Activated CD4-positive, alpha-beta memory T cell treated with anti-CD3 and anti-CD28 coated beads for 36 hours (primary cell): Measurements from ENCODE around the gene GBGT1. TPM values are rescaled to one million over a fixed set of nuclear protein-coding genes. Genes with fewer than 3 reads are reported as not detected.

Experiments used
- CTCF ChIA-PET: fragments of 350-600 bp; sonication (Branson Sonifier 250); formaldehyde crosslinking; loops from one replicate; lab custom pipeline; 2021; ENCODE audit warnings: antibody characterized with exemption, inconsistent platforms; lab: Charles Lee
- POLR2A ChIA-PET: fragments of 350-600 bp; sonication (Branson Sonifier 250); formaldehyde crosslinking; loops from one replicate; lab custom pipeline; 2021; ENCODE audit warnings: antibody characterized with exemption; lab: Charles Lee
- DNase-seq: peaks from one replicate; pipeline ENCODE4 v3.0.0-alpha.2; 2020
- H3K27ac Mint-ChIP-seq: one replicate; pipeline ENCODE4 v1.8.0; 2021; ENCODE audit warnings: mixed read lengths
- H3K27me3 Mint-ChIP-seq: one replicate; pipeline ENCODE4 v1.8.0; 2021; ENCODE audit warnings: mixed read lengths
- H3K36me3 Mint-ChIP-seq: one replicate; pipeline ENCODE4 v1.8.0; 2021; ENCODE audit warnings: mixed read lengths
- H3K4me1 Mint-ChIP-seq: one replicate; pipeline ENCODE4 v1.8.0; 2021; ENCODE audit warnings: low read depth, mixed read lengths
- H3K4me3 Mint-ChIP-seq: one replicate; pipeline ENCODE4 v1.8.0; 2021; ENCODE audit warnings: mild to moderate bottlenecking, mixed read lengths
- H3K9me3 Mint-ChIP-seq: one replicate; pipeline ENCODE4 v1.8.0; 2021; ENCODE audit warnings: mixed read lengths
- intact Hi-C: fragments of 100-400 bp; cut with micrococcal nuclease; formaldehyde crosslinking; loops from one replicate; pipeline ENCODE4 v1.15.1; 2023
- total RNA-seq, 2 experiments: library from RNA; stranded (reverse); gene quantifications; one replicate each; pipeline ENCODE4 v1.2.3, GENCODE V29; 2021

The GBGT1 gene
- total RNA-seq, 2 experiments from 2014 or later: 3.2 to 3.6 TPM

DNA sequence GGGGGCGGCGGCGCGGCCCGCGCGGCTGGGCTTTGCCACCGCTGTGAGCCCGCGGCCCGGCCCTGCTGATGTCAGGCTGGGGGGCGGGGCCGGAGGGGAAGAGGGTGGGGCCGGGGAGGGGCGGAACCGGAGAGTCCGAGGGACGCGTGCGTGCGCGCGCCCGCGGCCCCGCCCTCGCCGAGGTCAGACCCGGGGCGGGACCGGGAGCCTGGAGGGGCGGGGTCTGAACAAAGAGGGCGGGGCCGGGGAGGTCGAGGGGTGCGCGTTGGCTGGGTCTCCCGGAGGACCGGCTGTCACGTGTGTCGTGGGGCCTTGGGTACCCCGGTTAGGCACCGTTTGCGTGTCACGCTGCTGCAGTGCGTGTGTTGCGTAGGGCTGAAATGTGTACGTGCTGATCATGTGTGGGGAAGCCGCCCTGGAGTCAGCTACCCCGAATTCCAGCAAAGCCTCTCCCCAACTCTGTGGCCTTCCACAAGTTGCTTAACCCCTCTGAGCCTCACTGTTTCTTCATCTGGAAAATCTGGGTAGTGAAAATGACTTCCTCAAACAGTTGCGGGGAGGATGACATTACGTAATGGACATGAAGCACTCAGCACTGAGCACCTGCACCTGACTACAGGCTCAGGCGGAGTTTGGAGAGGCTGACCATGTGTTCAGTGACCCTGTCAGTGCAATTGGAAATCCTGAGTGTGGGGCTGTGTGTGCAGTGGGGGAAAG, 42.4 kb downstream of the GBGT1 start, which contains the start of gene RALGDS:
Gene RALGDS, minus strand, starts transcription at position 43 of the 717 bp plus-strand sequence. CDS start 86 bp downstream, outside the sequence.
- peak; percentile 93 for DNase-seq
- ChIA-PET POLR2A (interaction anchor here (0.8 to 2.2 kb wide), 5 partner anchors 10 to 1044 kb away, joined by 3 to 6 read pairs (median 3); no protein-coding TSS in a partner anchor), CTCF (interaction anchor here (1.1 to 3.0 kb wide), 3 partner anchors 18 to 28 kb away, joined by 4 to 47 read pairs (median 5); no protein-coding TSS in a partner anchor)
- Mint-ChIP-seq H3K4me3 (peak within 1 kb of the TSS; percentile 77), H3K27me3 (no peaks in the 10 kb centered on the region), H3K27ac (peak within 1 kb of the TSS; percentile 85), H3K36me3 (no peaks in the 10 kb centered on the region), H3K4me1 (peaks cover 68% of the 10 kb centered on the region), H3K9me3 (no peaks in the 10 kb centered on the region)
- intact Hi-C loops: loop anchor here (1.0 kb wide), 2 partner anchors 12 to 23 kb away; no protein-coding TSS in a partner anchor

DNA sequence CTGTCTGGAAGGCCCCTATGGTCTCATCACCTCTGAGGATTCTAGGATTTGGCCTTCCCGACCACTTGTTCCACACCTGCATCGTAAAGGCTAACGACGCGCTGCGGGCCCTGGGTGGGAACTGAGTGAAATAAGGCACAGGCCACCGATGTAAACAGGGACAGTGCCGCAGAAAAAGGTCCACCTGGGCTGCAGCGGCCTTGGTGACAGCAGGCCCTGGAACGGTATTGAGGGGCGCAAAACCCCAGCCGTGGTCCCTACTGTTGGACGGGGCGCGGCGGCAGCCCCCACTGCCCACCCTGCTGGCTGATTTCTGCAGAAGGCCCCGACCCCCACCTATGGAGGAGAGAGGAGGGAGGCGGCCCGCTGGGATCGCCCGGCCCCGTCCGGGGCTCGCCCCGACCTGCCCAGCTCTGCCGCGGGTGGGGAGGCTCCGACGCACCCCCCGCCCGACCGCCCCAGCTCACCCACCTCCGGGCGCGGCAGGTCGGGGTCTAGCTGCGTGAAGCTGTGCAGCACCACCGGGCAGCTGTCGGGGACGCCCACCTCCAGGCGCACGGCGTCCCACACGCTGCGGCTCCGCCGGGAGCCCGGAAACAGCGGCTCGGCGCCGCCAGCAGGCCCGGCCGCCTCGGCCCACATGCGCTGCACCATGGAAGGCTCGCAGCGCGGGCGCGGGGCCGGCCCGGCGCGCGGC, 43.1 kb downstream of the GBGT1 start:
- peak overlapping the region; percentile 77 for H3K4me3 Mint-ChIP-seq
- intact Hi-C loops: loop anchor here (1.0 kb wide), 2 partner anchors 13 to 24 kb away; no protein-coding TSS in a partner anchor
- H3K9me3 Mint-ChIP-seq: no peaks in the 10 kb centered on the region
- no peaks in the 10 kb centered on the region for H3K27me3 Mint-ChIP-seq
- H3K4me1 Mint-ChIP-seq: peaks cover 69% of the 10 kb centered on the region
- CTCF ChIA-PET: interaction anchor here (1.1 to 3.0 kb wide), 3 partner anchors 17 to 29 kb away, joined by 4 to 47 read pairs (median 5); no protein-coding TSS in a partner anchor
- POLR2A ChIA-PET: interaction anchor here (0.8 to 2.2 kb wide), 5 partner anchors 10 to 1044 kb away, joined by 3 to 7 read pairs (median 5); no protein-coding TSS in a partner anchor
- no peaks in the 10 kb centered on the region for H3K36me3 Mint-ChIP-seq
- no peak for DNase-seq
- peak overlapping the region; percentile 71 for H3K27ac Mint-ChIP-seq

DNA sequence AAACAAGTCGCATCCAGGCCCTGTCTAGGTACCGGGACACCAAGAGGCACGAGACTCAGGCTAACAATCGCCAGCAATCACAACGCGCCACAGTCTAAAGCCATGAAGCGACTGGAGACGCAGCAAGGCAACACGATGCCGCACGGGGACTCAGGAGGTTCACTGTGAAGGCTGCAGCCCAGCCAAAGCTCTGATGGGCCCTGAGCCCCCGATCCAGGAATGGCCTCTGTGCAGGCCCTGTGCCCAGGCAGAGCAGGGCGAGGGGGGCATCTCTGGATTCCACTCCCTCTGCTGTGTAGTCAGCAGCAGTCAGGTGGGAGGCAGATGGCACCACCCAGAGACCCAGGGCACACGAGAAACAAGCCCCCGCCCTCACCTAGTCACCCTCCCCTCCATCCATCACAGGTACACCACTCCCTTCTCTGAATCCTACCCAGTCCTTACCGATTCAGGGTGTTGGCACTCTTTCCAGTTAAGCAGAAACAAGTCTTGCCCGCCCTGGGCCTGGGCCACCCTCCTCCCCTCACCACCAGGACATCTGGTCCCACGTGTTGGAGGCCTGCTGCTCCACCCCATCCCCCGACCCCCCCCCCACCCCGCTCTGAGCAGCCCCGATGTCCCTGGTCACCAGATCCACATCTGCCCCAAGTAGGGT, 43.7 kb downstream of the GBGT1 start:
- H3K27me3 Mint-ChIP-seq: no peaks in the 10 kb centered on the region
- ChIA-PET CTCF (interaction anchor here (0.8 to 26.8 kb wide), 4 partner anchors 16 to 71 kb away, joined by 3 to 552 read pairs (median 26); no protein-coding TSS in a partner anchor), POLR2A (interaction anchor here (1.1 to 2.2 kb wide), 3 partner anchors 14 to 28 kb away, joined by 5 to 7 read pairs (median 6); no protein-coding TSS in a partner anchor)
- no peak for DNase-seq
- H3K36me3 Mint-ChIP-seq: peaks cover 2% of the 10 kb centered on the region
- intact Hi-C loops: no loop called here
- no peaks in the 10 kb centered on the region for H3K9me3 Mint-ChIP-seq
- peaks cover 70% of the 10 kb centered on the region for H3K4me1 Mint-ChIP-seq
- peak overlapping the region; percentile 77 for H3K4me3 Mint-ChIP-seq
- peak overlapping the region; percentile 23 for H3K27ac Mint-ChIP-seq

DNA sequence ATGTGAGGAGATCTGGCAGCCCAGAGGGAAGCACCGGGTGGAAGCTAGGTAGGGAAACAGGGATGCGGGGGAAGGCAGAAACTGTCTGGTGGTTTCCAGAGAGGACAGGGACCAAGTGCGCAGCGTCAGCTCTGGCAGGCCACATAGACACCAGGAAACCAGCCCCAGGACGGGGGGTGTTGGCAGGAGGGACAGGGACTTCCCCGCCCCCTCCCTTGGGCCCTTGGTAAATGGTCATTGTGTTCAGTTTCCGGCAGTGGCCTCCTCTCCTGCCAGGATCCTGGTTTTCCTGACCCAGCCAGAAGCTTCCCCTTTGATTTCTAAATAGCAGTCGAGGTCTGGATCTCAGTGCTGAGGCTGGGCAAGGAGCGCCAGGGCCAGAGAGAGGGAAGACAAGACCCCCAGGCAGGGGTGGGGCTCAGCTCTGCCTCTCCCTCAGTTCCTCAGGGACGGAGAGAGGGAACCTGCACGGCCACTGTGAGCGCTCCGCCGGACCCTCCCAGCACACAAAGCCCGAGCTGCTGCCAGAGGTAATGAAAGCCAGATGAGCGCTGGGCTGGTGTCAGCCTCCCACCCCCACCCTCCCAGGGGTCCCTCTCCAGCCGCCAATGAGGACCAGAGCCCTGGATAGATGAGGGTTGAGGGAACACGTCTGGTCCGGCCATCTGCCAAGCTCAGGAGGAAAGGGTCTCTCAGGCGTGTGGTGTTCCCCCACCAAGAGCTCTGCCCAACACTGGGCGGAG, 44.4 kb downstream of the GBGT1 start:
- Mint-ChIP-seq H3K27me3 (no peaks in the 10 kb centered on the region), H3K27ac (peak overlapping the region; percentile 23), H3K4me1 (peaks cover 70% of the 10 kb centered on the region), H3K9me3 (no peaks in the 10 kb centered on the region), H3K36me3 (peaks cover 2% of the 10 kb centered on the region), H3K4me3 (peak overlapping the region; percentile 77)
- ChIA-PET POLR2A (interaction anchor here (1.1 to 4.6 kb wide), 4 partner anchors 14 to 30 kb away, joined by 3 to 27 read pairs (median 6); no protein-coding TSS in a partner anchor), CTCF (interaction anchor here (0.8 to 26.8 kb wide), 3 partner anchors 28 to 97 kb away, joined by 3 to 552 read pairs (median 7); no protein-coding TSS in a partner anchor)
- intact Hi-C loops: no loop called here
- DNase-seq: no peak

DNA sequence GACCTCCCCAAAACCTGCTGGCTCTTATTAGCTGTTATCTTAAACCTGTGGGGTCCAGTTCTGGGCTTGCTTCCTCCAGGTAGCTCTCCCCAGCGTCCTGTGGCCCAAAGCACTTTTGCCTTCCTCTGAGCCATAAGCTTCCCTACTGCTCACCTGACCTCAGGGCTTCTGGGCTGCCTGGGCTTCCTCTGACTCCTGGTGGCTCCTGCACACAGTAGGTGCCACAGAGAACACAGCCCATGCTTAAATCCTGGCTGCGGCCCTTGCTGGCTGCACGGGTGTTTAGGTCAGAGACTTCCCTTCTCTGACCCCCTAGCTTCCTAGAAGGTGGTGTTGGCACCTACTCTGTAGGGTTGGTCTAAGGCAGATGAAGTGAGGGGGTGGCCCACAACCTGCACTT, 45.1 kb downstream of the GBGT1 start:
- intact Hi-C loops: no loop called here
- ChIA-PET CTCF (interaction anchor here (0.8 to 26.8 kb wide), 3 partner anchors 16 to 97 kb away, joined by 3 to 552 read pairs (median 7); no protein-coding TSS in a partner anchor), POLR2A (interaction anchor here (1.0 to 4.6 kb wide), 4 partner anchors 15 to 31 kb away, joined by 3 to 27 read pairs (median 4); no protein-coding TSS in a partner anchor)
- Mint-ChIP-seq H3K27me3 (no peaks in the 10 kb centered on the region), H3K4me3 (peak overlapping the region; percentile 13), H3K9me3 (no peaks in the 10 kb centered on the region), H3K27ac (peak overlapping the region; percentile 9), H3K36me3 (peaks cover 2% of the 10 kb centered on the region), H3K4me1 (peaks cover 70% of the 10 kb centered on the region)
- no peak for DNase-seq

DNA sequence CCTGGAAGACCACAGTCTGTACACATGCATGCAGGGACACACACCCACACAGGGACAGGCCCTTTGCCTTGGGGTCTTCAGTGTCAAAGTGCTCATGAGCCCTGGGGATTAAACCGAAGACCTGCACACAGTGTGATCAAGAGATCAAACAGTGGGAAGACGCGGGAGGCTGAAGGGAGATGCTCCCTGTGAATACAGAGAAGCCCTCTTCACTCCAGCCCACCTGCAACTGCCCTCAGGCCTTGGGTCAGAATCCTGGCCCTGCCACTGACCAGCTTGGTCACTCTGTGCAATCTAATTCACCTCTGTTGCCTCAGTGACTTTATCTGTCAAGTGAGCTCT, 45.6 kb downstream of the GBGT1 start:
- Mint-ChIP-seq H3K36me3 (peaks cover 2% of the 10 kb centered on the region), H3K27me3 (no peaks in the 10 kb centered on the region), H3K4me3 (no peak overlapping the region), H3K4me1 (peaks cover 71% of the 10 kb centered on the region), H3K9me3 (no peaks in the 10 kb centered on the region), H3K27ac (peak overlapping the region; percentile 9)
- ChIA-PET POLR2A (interaction anchor here (1.0 to 4.6 kb wide), 3 partner anchors 15 to 31 kb away, joined by 3 to 27 read pairs (median 4); no protein-coding TSS in a partner anchor), CTCF (interaction anchor here (0.8 to 26.8 kb wide), 3 partner anchors 16 to 96 kb away, joined by 3 to 552 read pairs (median 7); no protein-coding TSS in a partner anchor)
- DNase-seq: no peak
- intact Hi-C loops: no loop called here

DNA sequence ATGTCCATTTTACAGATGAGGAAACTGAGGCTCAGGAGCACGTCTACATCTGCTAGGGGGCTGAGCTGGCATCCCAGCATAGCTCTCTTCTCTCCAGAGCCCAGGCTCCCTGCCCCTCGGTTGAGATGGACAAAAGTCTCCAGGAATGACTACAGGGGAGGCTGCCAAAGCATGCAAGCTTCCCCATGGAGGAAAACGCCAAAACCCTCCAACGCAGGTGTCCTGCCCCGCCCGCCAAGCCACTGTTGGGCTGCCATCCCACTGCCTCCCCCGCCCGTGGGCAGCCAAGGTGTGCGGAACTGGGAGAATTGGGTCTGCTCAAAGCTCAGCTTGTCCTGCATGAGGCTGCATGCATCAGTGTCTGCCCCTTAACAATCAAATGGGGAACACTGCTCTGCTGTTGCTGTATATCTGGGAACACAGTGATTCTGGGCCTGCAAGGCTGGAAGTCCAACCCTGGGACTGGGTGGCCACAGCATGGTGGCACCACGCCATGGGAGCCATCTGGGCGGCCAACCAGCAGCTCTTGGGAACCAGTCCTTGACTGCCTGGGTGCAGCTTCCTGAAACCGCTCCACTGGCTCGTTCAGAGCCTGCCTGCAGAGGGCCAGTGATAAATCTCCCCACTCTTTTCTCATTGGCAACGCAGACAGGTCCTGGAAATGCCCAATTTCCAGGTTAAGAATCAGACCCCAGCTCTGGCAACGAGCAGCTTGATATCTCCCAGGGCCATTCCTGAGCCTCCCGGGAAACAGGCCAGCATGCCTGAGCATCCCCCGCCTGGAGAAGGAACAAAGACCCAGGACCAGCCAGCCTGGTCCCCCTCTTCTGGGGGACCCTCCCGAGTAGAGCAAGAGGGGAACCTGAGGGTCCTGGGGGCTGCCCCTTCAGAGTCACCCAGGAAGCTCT, 46.2 kb downstream of the GBGT1 start:
- H3K4me1 Mint-ChIP-seq: peaks cover 76% of the 10 kb centered on the region
- H3K4me3 Mint-ChIP-seq: no peak overlapping the region
- H3K36me3 Mint-ChIP-seq: peaks cover 2% of the 10 kb centered on the region
- DNase-seq: no peak
- H3K27me3 Mint-ChIP-seq: no peaks in the 10 kb centered on the region
- intact Hi-C loops: no loop called here
- CTCF ChIA-PET: interaction anchor here (0.8 to 26.8 kb wide), 4 partner anchors 14 to 95 kb away, joined by 3 to 552 read pairs (median 5); no protein-coding TSS in a partner anchor
- POLR2A ChIA-PET: interaction anchor here (1.0 to 4.6 kb wide), 4 partner anchors 16 to 32 kb away, joined by 3 to 27 read pairs (median 4); no protein-coding TSS in a partner anchor
- no peaks in the 10 kb centered on the region for H3K9me3 Mint-ChIP-seq
- H3K27ac Mint-ChIP-seq: peak overlapping the region; percentile 33

DNA sequence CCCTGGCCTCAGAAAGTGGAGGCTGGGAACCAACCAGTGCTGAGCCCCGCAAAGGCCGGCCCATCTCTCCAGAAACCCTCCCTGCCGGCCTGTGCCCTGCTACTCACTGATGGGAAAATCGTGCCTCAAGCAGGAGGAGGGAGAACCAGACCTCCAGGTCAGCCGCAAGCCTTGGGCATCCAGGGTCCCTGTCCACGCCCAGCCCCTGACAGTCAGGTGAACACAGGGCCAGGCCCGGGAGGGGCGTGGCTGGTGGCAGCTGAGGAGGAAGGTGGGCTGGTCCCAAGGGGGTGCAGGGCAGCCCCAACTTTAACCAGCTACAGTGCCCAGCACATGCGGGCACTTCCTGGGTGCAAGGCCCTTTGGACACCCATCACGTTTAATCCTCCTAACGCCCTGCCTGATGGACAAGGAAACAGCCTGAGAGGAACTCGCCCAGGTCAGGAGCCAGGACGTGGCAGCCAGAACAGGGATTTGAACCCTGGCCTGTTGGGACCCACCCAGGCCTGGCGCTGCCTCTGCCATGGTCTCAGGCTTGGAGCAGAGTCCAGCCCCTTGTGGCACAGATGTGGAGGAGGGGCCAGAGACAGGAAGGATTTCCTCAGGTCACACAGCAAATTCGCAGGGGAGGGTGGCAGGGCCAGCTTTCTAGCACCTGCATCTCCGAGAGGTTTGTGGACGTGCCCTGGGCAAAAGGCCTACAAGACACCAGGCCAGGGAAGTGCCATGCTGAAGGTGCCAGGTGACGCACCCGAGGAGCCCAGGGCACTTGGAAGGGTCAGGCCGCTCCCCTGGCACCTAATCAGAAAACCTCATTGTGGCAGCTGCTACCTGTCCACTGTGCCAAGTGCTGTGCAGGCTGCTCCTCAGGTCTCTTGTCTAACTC, 47.1 kb downstream of the GBGT1 start:
- H3K4me1 Mint-ChIP-seq: peaks cover 72% of the 10 kb centered on the region
- H3K9me3 Mint-ChIP-seq: no peaks in the 10 kb centered on the region
- peak overlapping the region; percentile 91 for H3K27ac Mint-ChIP-seq
- peaks cover 3% of the 10 kb centered on the region for H3K36me3 Mint-ChIP-seq
- H3K27me3 Mint-ChIP-seq: no peaks in the 10 kb centered on the region
- intact Hi-C loops: no loop called here
- CTCF ChIA-PET: interaction anchor here (1.0 to 26.8 kb wide), 8 partner anchors 13 to 95 kb away, joined by 3 to 552 read pairs (median 4); no protein-coding TSS in a partner anchor
- no peak overlapping the region for H3K4me3 Mint-ChIP-seq
- POLR2A ChIA-PET: interaction anchor here (0.9 to 4.6 kb wide), 6 partner anchors 17 to 86 kb away, joined by 4 to 27 read pairs (median 4); partner anchors contain the start of gene GTF3C5
- no peak for DNase-seq
